ENCODE data around the gene CARD11.
A peak's percentile ranks its signal among the peaks of the same experiment; 100 is the strongest.

The CARD11 gene

GRCh38 chr7:3043544-3044371 is at the start of gene CARD11:
Gene CARD11 (minus strand): TSS chr7:3043867. CDS start chr7:2958506, 85,361 bp downstream.
- DNase-seq (ENCODE audit: low read depth in 2 of 2) = peak in 1 of 2 donors; percentile 38

DNA sequence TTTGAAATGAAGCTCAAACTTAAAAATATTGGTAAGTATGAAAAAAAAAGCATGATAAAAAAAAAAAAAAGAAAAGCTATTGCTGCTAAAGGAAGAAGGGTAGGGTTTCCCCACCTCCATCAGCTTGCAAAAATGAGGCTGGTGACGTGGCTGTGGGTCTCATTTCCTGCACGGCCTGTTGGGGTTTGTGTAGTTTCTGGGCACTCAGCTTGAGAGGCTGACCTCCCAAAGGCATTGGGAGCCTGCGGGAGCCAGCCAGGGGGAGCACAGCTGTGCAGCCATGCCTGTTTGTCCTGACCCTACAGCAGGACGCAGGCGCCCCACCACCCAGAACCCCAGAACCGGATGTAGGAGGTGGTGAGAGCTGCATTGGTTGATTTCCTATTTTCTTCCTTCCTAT is 48.8 kb upstream of the CARD11 start:
- DNase-seq (ENCODE audit: low read depth in 2 of 2) = peak; percentile 58 to 65

- no peak for DNase-seq (ENCODE audit: low read depth in 2 of 2)
Measured at GRCh38 chr7:3091631-3092030, 48.0 kb upstream of the CARD11 start.

- no peak for DNase-seq (ENCODE audit: low read depth in 2 of 2)
Measured at GRCh38 chr7:3089493-3089892, 45.8 kb upstream of the CARD11 start.

DNA sequence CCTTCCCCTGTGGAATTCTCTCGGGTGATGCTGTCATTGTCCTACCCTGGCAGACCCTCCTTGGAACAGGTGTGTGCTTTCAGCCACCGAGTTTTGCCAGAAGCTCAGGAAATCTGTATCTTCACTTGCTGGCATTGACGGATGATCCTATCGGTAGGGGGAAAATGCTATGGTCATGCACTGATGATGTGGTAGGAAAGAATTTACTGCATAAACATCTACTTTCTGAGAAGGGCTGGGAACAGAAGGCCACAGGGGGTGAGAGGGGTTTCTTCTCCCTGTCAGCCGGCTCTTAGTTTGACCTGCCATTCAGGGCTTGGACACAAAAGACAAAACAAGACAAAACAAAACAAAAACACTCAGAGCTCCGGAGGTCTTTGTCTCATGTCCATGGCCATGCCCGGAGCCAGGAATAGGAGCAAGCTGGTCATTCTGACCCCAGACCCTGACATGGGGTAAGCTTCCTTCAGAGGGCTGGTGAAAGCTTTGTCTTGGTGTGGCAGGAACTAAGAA is 43.6 kb upstream of the CARD11 start:
- DNase-seq (ENCODE audit: low read depth in 2 of 2) = no peak

GRCh38 chr7:3083350-3083749 is 39.7 kb upstream of the CARD11 start:
- no peak for DNase-seq (ENCODE audit: low read depth in 2 of 2)

DNA sequence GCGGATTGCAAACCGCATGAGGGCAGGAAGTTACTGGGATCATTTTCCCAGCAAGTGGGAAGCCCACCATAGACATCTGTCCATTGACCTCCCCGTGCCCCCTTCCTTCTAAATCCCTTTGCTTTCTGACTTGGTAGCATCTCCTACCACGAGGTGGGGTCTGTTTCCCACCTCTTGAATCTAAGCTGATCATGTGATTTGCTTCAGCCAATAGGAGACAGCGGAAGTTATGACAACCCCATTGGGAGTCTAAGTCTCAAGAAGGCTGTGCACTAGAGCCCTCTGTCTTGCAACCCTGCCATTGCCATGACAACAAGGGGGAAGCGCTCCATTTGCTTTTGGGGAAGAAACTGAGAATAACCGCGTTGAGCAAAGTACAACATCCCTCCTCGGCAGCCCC is 39.2 kb upstream of the CARD11 start:
- no peak for DNase-seq (ENCODE audit: low read depth in 2 of 2)

- DNase-seq (ENCODE audit: low read depth in 2 of 2) = no peak
Measured at GRCh38 chr7:3082386-3082785, 38.7 kb upstream of the CARD11 start.

DNA sequence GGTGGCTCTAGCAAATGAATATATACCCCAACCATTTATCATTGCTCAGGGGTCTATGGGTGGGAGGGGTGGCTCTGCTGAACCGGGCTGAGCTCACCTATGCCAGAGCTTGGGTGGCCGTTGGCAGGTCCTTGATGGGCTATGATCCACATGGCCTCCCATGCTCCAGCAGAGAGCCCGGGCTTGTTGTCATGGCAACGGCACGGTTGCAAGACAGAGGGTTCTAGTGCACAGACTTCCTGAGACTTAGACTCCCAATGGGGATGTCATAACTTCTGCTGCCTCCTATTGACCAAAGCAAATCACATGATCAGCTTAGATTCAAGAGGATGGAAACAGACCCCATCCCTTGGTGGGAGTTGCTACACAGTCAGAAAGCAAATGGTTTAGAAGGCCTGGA is 36.4 kb upstream of the CARD11 start:
- no peak for DNase-seq (ENCODE audit: low read depth in 2 of 2)

DNA sequence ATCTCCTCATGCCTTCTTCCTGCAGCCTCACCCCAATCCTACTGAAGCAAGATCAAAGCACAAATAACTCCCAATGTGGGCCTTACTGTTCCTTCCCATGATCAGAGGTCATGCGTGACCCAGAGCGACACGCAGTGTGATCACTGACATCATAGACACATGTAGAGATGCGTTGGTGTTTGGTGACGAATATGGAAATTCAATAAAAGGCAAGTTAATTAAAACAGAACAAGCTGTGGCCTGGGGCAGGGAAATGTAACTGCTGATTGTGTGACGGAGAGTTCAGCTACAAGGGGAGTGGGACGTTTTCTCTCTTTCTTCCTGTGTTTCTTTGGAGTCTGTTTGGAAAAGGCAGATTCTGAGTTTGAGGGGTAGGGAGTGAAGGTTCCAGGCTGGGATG is 34.8 kb upstream of the CARD11 start:
- no peak for DNase-seq (ENCODE audit: low read depth in 2 of 2)

DNA sequence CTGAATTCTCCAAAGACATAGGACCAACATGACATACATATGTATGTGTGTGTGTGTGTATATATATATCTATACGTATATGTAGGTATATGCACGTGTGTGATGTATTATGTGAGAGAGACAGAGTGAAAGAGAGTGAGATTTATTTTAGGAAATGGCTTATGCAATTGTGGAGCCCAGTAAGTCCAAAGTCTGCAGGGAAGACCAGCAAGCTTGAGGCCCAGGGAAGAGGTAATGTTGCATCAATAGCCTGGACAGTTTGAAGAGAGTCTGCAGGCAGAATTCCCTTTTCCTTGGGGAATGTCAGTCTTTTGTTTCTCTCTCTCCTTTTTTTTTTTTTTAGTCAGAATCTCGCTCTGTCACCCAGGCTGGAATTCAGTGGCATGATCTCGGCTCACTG is 33.0 kb upstream of the CARD11 start:
- DNase-seq (ENCODE audit: low read depth in 2 of 2) = no peak

- DNase-seq (ENCODE audit: low read depth in 2 of 2) = no peak
Measured at GRCh38 chr7:3076163-3076562, 32.5 kb upstream of the CARD11 start.

DNA sequence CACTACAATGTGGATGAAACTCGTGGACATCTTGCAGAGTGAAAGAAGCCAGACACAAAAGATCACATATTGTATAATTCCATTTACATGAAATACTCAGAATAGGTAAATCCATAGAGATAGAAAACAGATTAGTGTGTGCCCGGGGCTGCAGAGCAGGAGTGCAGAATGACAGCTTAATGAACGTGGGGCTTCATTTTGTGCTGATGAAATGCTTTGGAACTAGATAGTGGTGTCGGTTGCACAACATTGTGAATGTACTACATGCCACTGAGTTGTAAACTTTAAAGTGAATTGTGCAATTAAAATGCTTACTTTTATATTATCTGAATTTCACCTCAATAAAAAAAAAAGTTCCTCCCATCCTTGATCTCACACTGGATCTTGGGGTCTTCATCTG is 31.8 kb upstream of the CARD11 start:
- DNase-seq (ENCODE audit: low read depth in 2 of 2) = no peak

DNA sequence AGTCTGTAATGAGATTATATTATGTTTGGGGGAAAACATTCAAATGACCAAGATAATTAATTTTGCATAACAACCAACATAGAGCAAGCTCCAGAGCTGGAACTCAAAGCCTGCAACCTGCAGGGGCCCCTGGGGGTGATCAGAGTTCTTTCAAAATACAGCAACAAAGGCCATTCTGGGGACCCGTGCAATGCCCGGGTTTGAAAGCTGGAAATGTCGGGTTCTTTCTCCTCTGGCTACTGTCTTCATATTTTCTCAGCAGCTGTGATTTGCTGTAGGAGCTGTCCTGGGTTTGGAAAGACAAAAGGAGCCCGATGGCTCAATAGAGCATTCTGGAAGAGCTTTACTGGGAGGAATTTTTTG is 30.8 kb upstream of the CARD11 start:
- no peak for DNase-seq (ENCODE audit: low read depth in 2 of 2)

- DNase-seq (ENCODE audit: low read depth in 2 of 2) = no peak
Measured at GRCh38 chr7:3073763-3074458, 30.2 kb upstream of the CARD11 start.

DNA sequence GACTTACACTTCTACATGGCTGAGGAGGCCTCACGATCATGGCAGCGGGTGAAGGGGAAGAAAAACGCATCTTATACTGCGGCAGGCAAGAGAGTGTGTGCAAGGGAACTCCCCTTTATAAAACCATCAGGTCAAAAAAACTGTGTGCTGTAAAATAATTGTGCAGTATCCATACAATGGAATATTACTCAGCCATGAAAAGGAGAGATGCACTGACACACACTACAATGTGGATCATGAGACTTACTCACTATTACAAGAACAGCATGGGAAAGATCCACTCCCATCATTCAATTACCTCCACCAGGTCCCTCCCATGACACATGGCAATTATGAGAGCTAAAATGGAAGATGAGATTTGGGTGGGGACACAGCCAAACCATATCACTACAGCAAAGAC is 27.2 kb upstream of the CARD11 start:
- no peak for DNase-seq (ENCODE audit: low read depth in 2 of 2)

- no peak for DNase-seq (ENCODE audit: low read depth in 2 of 2)
Measured at GRCh38 chr7:3069771-3070449, 26.2 kb upstream of the CARD11 start.

- DNase-seq (ENCODE audit: low read depth in 2 of 2) = no peak
Measured at GRCh38 chr7:3068530-3068929, 24.9 kb upstream of the CARD11 start.

- DNase-seq (ENCODE audit: low read depth in 2 of 2) = no peak
Measured at GRCh38 chr7:3067606-3068380, 24.1 kb upstream of the CARD11 start.

GRCh38 chr7:3067193-3067592 is 23.5 kb upstream of the CARD11 start:
- no peak for DNase-seq (ENCODE audit: low read depth in 2 of 2)

DNA sequence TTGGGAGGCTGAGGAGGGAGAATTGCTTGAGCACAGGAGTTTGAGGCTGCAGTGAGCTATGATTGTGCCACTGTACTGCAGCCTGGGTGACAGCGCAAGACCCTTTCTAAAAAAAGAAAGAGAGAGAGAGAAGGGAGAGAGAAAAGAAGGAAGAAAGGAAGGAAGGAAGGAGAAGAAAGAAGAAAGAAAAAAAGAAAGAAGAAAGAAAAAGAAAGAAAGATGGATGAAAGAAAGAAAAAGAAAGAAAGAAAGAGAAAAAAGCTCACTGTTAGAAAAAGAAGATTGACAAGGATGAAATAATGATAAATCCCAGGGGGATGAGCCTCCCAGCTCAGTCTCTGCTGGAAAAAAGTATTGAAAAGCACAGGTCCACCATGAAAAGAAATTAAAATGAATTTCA is 22.8 kb upstream of the CARD11 start:
- no peak for DNase-seq (ENCODE audit: low read depth in 2 of 2)

DNA sequence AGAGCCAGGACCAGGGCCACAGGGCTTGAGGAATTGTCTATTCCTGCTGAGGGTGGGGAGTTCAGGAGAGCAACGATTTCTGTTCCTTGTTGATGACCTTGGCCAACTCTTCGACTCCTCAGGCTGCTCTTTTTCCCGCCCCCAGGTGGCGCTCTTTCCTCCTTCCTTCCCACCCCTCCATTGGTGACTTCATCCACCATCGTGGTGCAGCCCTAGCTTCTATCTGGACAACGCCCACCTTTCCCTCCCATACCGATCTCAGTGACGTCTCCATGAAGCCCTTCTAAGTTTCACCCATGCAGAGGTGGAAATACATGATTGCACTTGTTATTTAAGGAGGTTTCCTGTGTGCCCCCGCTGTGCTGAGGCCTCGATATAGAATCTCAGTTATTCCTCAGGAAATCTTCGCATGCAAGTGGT is 22.1 kb upstream of the CARD11 start:
- DNase-seq (ENCODE audit: low read depth in 2 of 2) = peak; percentile 49 to 69
